ENCODE data around the gene CPHXL. TPM values are rescaled to one million over a fixed set of nuclear protein-coding genes. Genes with fewer than 3 reads are reported as not detected.

CPHXL gene
- total RNA-seq, 1 experiment from 2014 or later = not detected

DNA sequence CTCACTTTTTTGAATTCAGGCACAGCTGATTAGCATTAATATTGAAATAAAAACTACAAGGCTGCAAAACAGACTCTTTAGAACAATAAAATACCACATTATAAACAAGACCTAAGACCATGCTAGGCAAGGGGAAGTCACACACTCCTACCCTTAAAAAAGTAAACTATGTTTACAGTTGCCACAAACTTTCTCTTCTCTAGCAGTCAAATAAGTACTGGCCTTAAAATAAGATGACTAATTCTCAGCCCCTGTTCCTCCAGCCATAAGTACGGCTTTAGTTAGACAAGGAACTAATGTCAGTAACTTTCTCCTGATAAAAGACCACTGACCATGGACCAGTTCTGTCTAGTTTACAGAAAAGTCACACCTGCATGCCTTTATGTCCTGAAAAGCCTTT, 19.5 kb upstream of the CPHXL start:
- in situ Hi-C loops (cut with HindIII; ENCODE audit: low pct_unique_long_range_greater_than_20kb, low sequenced_read_pairs) = no loop called here

DNA sequence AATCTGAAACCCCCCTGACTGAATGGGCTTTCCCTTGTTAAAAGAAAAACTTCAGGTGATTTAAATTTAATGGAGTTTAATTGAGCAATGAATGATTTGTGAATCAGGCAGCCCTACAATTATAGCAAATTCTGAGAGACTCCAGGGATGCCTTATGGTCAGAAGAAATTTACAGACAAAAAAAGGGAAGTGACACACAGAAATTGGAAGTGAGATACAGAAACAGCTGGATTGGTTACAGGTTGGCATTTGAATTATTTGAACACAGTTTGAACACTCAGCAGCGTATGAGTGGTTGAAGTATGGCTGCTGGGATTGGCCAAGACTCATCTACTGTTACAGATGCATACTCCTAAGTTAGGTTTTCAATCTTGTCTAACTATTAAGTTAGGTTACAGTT, 19.0 kb upstream of the CPHXL start:
- H3K9me3 ChIP-seq (ENCODE audit: control insufficient read depth, insufficient read depth, low read depth, low read length) = peaks cover 8% of the 10 kb centered on the region; the same call in 1 of the 2 replicates
- CTCF ChIA-PET = no interaction called here
- no peak overlapping the region for H3K4me3 ChIP-seq (ENCODE audit: low read depth in 2 of 2, low read length in 2 of 2)
- no peak overlapping the region for H3K27ac ChIP-seq (ENCODE audit: low read length)
- intact Hi-C loops (cut with micrococcal nuclease; ENCODE audit: unreplicated experiment) (no loop called here), in situ Hi-C loops (cut with HindIII; ENCODE audit: low pct_unique_long_range_greater_than_20kb, low sequenced_read_pairs) (no loop called here)
- BruUV-seq (replicated peaks) = no TSS peak
- H3K36me3 ChIP-seq (ENCODE audit: control insufficient read depth, insufficient read depth, low read length) = no peaks in the 10 kb centered on the region
- ATAC-seq = no peak
- DNase-seq (ENCODE audit: low read depth, low spot score) = no peak
- POLR2A ChIA-PET = interaction anchor here (0.6 kb wide), 1 partner anchor 1841 kb away, joined by 4 read pairs; no protein-coding TSS in a partner anchor
- TF ChIP-seq, protein P1, sequence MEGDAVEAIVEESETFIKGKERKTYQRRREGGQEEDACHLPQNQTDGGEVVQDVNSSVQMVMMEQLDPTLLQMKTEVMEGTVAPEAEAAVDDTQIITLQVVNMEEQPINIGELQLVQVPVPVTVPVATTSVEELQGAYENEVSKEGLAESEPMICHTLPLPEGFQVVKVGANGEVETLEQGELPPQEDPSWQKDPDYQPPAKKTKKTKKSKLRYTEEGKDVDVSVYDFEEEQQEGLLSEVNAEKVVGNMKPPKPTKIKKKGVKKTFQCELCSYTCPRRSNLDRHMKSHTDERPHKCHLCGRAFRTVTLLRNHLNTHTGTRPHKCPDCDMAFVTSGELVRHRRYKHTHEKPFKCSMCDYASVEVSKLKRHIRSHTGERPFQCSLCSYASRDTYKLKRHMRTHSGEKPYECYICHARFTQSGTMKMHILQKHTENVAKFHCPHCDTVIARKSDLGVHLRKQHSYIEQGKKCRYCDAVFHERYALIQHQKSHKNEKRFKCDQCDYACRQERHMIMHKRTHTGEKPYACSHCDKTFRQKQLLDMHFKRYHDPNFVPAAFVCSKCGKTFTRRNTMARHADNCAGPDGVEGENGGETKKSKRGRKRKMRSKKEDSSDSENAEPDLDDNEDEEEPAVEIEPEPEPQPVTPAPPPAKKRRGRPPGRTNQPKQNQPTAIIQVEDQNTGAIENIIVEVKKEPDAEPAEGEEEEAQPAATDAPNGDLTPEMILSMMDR (IDR thresholded peaks at IDR 0.05) = no peak
- no peak for TF ChIP-seq SIN3A (IDR thresholded peaks at IDR 0.05; ENCODE audit: borderline replicate concordance, insufficient read depth, low read depth, low read length)
- TF ChIP-seq POLR2AphosphoS5 (IDR thresholded peaks at IDR 0.05; ENCODE audit: low read depth, low read length) = no peak
- TF ChIP-seq, protein P2, sequence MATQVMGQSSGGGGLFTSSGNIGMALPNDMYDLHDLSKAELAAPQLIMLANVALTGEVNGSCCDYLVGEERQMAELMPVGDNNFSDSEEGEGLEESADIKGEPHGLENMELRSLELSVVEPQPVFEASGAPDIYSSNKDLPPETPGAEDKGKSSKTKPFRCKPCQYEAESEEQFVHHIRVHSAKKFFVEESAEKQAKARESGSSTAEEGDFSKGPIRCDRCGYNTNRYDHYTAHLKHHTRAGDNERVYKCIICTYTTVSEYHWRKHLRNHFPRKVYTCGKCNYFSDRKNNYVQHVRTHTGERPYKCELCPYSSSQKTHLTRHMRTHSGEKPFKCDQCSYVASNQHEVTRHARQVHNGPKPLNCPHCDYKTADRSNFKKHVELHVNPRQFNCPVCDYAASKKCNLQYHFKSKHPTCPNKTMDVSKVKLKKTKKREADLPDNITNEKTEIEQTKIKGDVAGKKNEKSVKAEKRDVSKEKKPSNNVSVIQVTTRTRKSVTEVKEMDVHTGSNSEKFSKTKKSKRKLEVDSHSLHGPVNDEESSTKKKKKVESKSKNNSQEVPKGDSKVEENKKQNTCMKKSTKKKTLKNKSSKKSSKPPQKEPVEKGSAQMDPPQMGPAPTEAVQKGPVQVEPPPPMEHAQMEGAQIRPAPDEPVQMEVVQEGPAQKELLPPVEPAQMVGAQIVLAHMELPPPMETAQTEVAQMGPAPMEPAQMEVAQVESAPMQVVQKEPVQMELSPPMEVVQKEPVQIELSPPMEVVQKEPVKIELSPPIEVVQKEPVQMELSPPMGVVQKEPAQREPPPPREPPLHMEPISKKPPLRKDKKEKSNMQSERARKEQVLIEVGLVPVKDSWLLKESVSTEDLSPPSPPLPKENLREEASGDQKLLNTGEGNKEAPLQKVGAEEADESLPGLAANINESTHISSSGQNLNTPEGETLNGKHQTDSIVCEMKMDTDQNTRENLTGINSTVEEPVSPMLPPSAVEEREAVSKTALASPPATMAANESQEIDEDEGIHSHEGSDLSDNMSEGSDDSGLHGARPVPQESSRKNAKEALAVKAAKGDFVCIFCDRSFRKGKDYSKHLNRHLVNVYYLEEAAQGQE (IDR thresholded peaks at IDR 0.05; ENCODE audit: insufficient read depth in 1 of 2, low read depth in 2 of 2, low read length in 1 of 2) = no peak
- TF ChIP-seq TCF7L2 (IDR thresholded peaks at IDR 0.05; ENCODE audit: low read depth, low read length) = no peak
- H3K4me1 ChIP-seq (ENCODE audit: control insufficient read depth, insufficient read depth, low read length) = no peaks in the 10 kb centered on the region
- H3K27me3 ChIP-seq (ENCODE audit: control insufficient read depth, insufficient read depth, low read length) = no peaks in the 10 kb centered on the region

More for the DNA sequence above, 19.5 kb upstream of the CPHXL start:
- Histone ChIP-seq H3K27me3 (ENCODE audit: control insufficient read depth, insufficient read depth, low read length) (no peaks in the 10 kb centered on the region), H3K4me1 (ENCODE audit: control insufficient read depth, insufficient read depth, low read length) (no peaks in the 10 kb centered on the region), H3K27ac (ENCODE audit: low read length) (no peak overlapping the region), H3K9me3 (ENCODE audit: control insufficient read depth, insufficient read depth, low read depth, low read length) (peaks cover 8% of the 10 kb centered on the region; the same call in 1 of the 2 replicates), H3K4me3 (ENCODE audit: low read depth in 2 of 2, low read length in 2 of 2) (no peak overlapping the region), H3K36me3 (ENCODE audit: control insufficient read depth, insufficient read depth, low read length) (no peaks in the 10 kb centered on the region)
- TF ChIP-seq POLR2AphosphoS5 (IDR thresholded peaks at IDR 0.05; ENCODE audit: low read depth, low read length) = no peak
- no peak for TF ChIP-seq TCF7L2 (IDR thresholded peaks at IDR 0.05; ENCODE audit: low read depth, low read length)
- TF ChIP-seq, protein P1 (IDR thresholded peaks at IDR 0.05) = no peak
- TF ChIP-seq, protein P2 (IDR thresholded peaks at IDR 0.05; ENCODE audit: insufficient read depth in 1 of 2, low read depth in 2 of 2, low read length in 1 of 2) = no peak
- no peak for TF ChIP-seq SIN3A (IDR thresholded peaks at IDR 0.05; ENCODE audit: borderline replicate concordance, insufficient read depth, low read depth, low read length)
- DNase-seq (ENCODE audit: low read depth, low spot score) (no peak), ATAC-seq (no peak)
- intact Hi-C loops (cut with micrococcal nuclease; ENCODE audit: unreplicated experiment) = no loop called here
- CTCF ChIA-PET = no interaction called here
- POLR2A ChIA-PET = no interaction called here
- BruUV-seq (replicated peaks) = no TSS peak
